ENCODE results near the gene ADGRB2. TPM values are rescaled to one million over a fixed set of nuclear protein-coding genes. Genes with fewer than 3 reads are reported as not detected.

Gene ADGRB2
- total and polyA plus RNA-seq, 2 of the 4 experiments (the other 2 are of a cell fraction) = 2.2 to 11.9 TPM

DNA sequence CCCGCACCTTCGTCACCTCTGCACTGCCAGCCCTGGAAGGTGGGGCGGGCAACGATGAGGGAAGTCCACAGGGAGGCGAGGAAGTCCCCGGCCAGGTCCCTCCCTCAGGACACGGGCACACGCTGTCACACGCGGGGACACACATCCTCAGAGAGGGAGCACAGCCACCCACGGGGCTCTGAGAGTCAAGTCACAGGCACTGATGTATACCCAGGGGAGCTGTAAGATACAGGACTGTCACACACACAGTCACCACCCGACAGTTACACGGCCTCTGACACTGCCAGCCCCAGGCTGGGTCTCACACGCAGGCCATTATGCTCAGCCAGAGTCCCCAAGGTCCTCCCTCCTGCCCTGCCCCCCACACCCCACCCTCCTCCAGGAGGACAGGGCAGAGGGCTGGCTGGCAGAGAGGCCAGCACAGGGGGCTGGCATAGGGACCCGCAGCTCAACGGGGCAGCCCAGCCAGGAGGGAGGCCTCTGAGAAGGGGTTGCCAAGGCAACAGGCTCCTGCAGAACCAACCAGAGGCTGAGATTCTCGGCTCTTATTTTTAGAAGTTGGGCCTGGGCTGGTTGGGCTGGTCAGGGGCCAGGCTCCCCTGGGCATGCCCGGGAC, 17.7 kb upstream of the ADGRB2 start:
- Histone ChIP-seq H2BK15ac (ENCODE audit: low read depth, low read length) (no peak overlapping the region), H3K14ac (replicated peaks; ENCODE audit: low read depth, low read length) (no peak overlapping the region), H2AFZ (replicated peaks; ENCODE audit: low read length, poor library complexity) (peak overlapping the region; percentile 17), H3K36me3 (ENCODE audit: control insufficient read depth, insufficient read depth, low read length) (no peaks in the 10 kb centered on the region), H3K56ac (ENCODE audit: extremely low read depth, insufficient read depth, low read length) (no peak overlapping the region), H3K9me3 (ENCODE audit: control insufficient read depth, insufficient read depth, low read length) (no peaks in the 10 kb centered on the region), H2BK20ac (ENCODE audit: low read depth, low read length) (no peak overlapping the region), H4K91ac (ENCODE audit: insufficient read depth, low read depth, low read length) (no peak overlapping the region), H3K9me1 (ENCODE audit: insufficient read depth, low read length) (peaks cover 3% of the 10 kb centered on the region; the same call in 1 of the 2 replicates), H3K4me1 (ENCODE audit: control insufficient read depth, insufficient read depth, low read length) (peaks cover 10% of the 10 kb centered on the region), H3K9ac (ENCODE audit: low read depth, low read length) (no peak overlapping the region), H2BK120ac (ENCODE audit: low read depth, low read length) (no peak overlapping the region), H4K20me1 (ENCODE audit: insufficient read depth, low read length) (no peaks in the 10 kb centered on the region), H2AK5ac (ENCODE audit: low read depth, low read length) (no peak overlapping the region), H3K4me2 (ENCODE audit: low read depth, low read length) (no peak overlapping the region), H3K4ac (ENCODE audit: low read depth, low read length) (no peak overlapping the region), H4K5ac (ENCODE audit: low read depth, low read length) (no peak overlapping the region), H3K27ac (ENCODE audit: insufficient read depth, low read length) (no peak overlapping the region), H3K4me3 (ENCODE audit: insufficient read depth, low read depth, low read length) (no peak overlapping the region), H3K18ac (ENCODE audit: low read depth, low read length) (no peak overlapping the region), H2BK5ac (ENCODE audit: low read depth, low read length, poor library complexity, severe bottlenecking) (no peak overlapping the region), H3K79me1 (ENCODE audit: low read depth in 1 of 2, low read length in 2 of 2) (no peaks in the 10 kb centered on the region), H3K27me3 (ENCODE audit: control insufficient read depth, insufficient read depth, low read length) (peaks cover 7% of the 10 kb centered on the region; the same call in 1 of the 2 replicates), H4K8ac (ENCODE audit: low read depth in 2 of 2, low read length in 2 of 2) (no peak overlapping the region), H3K23ac (ENCODE audit: low read depth, low read length) (no peak overlapping the region), H2AK9ac (replicated peaks; ENCODE audit: low read depth, low read length, poor library complexity) (peak overlapping the region; percentile 7)
- 71% methylated on average over 4 of the region's 18 CpGs; no CpG with 5 or more reads in 1 of the 2 experiments for WGBS, 2 experiments (ENCODE audit: extremely low coverage in 2 of 2, insufficient read length in 1 of 2)
- ChIA-PET CTCF (no interaction called here), POLR2A (ENCODE audit: unreplicated experiment) (no interaction called here)
- BruUV-seq (replicated peaks) = no TSS peak
- dilution Hi-C loops (cut with HindIII; ENCODE audit: low sequenced_read_pairs, unreplicated experiment) (no loop called here), in situ Hi-C loops (cut with MboI; ENCODE audit: low sequenced_read_pairs) (no loop called here), intact Hi-C loops (cut with micrococcal nuclease) (no loop called here)
- peak; percentile 21; the same call in 1 of the 2 replicates for ATAC-seq (ENCODE audit: low read depth)
- TF ChIP-seq NFE2L2 (IDR thresholded peaks at IDR 0.05; ENCODE audit: low read depth, low read length) (no peak), USF2 (IDR thresholded peaks at IDR 0.05; ENCODE audit: low read depth, low read length) (no peak), SMC3 (IDR thresholded peaks at IDR 0.05; ENCODE audit: low read depth, low read length) (no peak), MXI1 (IDR thresholded peaks at IDR 0.05; ENCODE audit: borderline replicate concordance, low read depth, low read length) (no peak), CHD1 (IDR thresholded peaks at IDR 0.05; ENCODE audit: low read depth, low read length) (no peak), RFX5 (IDR thresholded peaks at IDR 0.05; ENCODE audit: low read depth, low read length) (no peak)
- TF ChIP-seq, protein P1, sequence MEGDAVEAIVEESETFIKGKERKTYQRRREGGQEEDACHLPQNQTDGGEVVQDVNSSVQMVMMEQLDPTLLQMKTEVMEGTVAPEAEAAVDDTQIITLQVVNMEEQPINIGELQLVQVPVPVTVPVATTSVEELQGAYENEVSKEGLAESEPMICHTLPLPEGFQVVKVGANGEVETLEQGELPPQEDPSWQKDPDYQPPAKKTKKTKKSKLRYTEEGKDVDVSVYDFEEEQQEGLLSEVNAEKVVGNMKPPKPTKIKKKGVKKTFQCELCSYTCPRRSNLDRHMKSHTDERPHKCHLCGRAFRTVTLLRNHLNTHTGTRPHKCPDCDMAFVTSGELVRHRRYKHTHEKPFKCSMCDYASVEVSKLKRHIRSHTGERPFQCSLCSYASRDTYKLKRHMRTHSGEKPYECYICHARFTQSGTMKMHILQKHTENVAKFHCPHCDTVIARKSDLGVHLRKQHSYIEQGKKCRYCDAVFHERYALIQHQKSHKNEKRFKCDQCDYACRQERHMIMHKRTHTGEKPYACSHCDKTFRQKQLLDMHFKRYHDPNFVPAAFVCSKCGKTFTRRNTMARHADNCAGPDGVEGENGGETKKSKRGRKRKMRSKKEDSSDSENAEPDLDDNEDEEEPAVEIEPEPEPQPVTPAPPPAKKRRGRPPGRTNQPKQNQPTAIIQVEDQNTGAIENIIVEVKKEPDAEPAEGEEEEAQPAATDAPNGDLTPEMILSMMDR (conservative IDR thresholded peaks at IDR 0.05; ENCODE audit: low read depth, low read length) = no peak
- TF ChIP-seq, protein P2, sequence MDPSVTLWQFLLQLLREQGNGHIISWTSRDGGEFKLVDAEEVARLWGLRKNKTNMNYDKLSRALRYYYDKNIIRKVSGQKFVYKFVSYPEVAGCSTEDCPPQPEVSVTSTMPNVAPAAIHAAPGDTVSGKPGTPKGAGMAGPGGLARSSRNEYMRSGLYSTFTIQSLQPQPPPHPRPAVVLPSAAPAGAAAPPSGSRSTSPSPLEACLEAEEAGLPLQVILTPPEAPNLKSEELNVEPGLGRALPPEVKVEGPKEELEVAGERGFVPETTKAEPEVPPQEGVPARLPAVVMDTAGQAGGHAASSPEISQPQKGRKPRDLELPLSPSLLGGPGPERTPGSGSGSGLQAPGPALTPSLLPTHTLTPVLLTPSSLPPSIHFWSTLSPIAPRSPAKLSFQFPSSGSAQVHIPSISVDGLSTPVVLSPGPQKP (IDR thresholded peaks at IDR 0.05; ENCODE audit: borderline replicate concordance, low read depth, low read length) = no peak
- no peak for DNase-seq

All from IMR-90 (cell line).